Spleen (tissue), 11 donors: ENCODE results near the gene ANP32A. TPM values are rescaled to one million over a fixed set of nuclear protein-coding genes. Genes with fewer than 3 reads are reported as not detected.

Experiments
- DNase-seq: peaks from one replicate; pipeline ENCODE4 v3.0.0-alpha.2; 2020
- H3K27ac ChIP-seq, 8 donors: fragments of 200-600 bp; sonication (generic) in 7 of 8; 1 replicate in 4 of 8; 2 replicates in 4 of 8; pipeline versions ENCODE4 v1.5.0 to v1.8.0; 2016 to 2021; ENCODE audit warnings: inconsistent platforms in 4 of 8, mild to moderate bottlenecking in 4 of 8, moderate library complexity in 1 of 8
- H3K27me3 ChIP-seq, 7 donors: fragments of 200-600 bp; sonication (generic) in 6 of 7; replicated peaks in 1 of 7; 1 replicate in 4 of 7; 2 replicates in 3 of 7; pipeline versions ENCODE4 v1.5.0 to v1.8.0; 2016 to 2021; ENCODE audit warnings: inconsistent platforms in 3 of 7, mild to moderate bottlenecking in 1 of 7
- H3K36me3 ChIP-seq, 6 donors: fragments of 200-600 bp; sonication (generic) in 5 of 6; 1 replicate in 4 of 6; 2 replicates in 2 of 6; pipeline versions ENCODE4 v1.5.0 to v1.8.0; 2016 to 2021; ENCODE audit warnings: inconsistent platforms in 2 of 6
- H3K4me1 ChIP-seq, 6 donors: fragments of 200-600 bp; sonication (generic) in 5 of 6; 1 replicate in 3 of 6; 2 replicates in 3 of 6; pipeline versions ENCODE4 v1.5.0 to v1.8.0; 2016 to 2021; ENCODE audit warnings: inconsistent platforms in 3 of 6
- H3K4me3 ChIP-seq, 8 donors: fragments of 200-600 bp; sonication (generic) in 7 of 8; 1 replicate in 4 of 8; 2 replicates in 4 of 8; pipeline versions ENCODE4 v1.5.0 to v1.8.0; 2016 to 2021; ENCODE audit warnings: inconsistent platforms in 4 of 8, mild to moderate bottlenecking in 4 of 8, moderate library complexity in 2 of 8
- H3K9me3 ChIP-seq, 8 donors: fragments of 200-600 bp; sonication (generic) in 7 of 8; 1 replicate in 4 of 8; 2 replicates in 4 of 8; pipeline versions ENCODE4 v1.5.0 to v1.8.0; 2016 to 2021; ENCODE audit warnings: inconsistent platforms in 4 of 8
- POLR2A ChIP-seq, 3 donors: fragments of 450-650 bp; IDR thresholded peaks; one replicate each; pipeline ENCODE4 v1.5.1; 2017; ENCODE audit warnings: antibody characterized with exemption in 3 of 3, mild to moderate bottlenecking in 1 of 3
- POLR2AphosphoS5 ChIP-seq, 3 donors: sonication (generic); formaldehyde crosslinking; IDR thresholded peaks; one replicate each; pipeline ENCODE4 v1.5.1; 2017; ENCODE audit warnings: antibody characterized with exemption in 3 of 3
- WGBS, 5 donors: extraction: QIAGEN DNeasy Blood & Tissue Kit in 3 of 5; methylation state at CpG; one replicate each; pipeline versions ENCODE4 v1.1.5 to v1.1.7; 2013 to 2018; 5-methylcytosine and 5-hydroxymethylcytosine counted together
- intact Hi-C: fragments of 100-400 bp; cut with DNase I; formaldehyde crosslinking; loops from one replicate; pipeline ENCODE4 v1.15.0; 2023; ENCODE audit warnings: low total_unique reads
- polyA plus RNA-seq, 3 donors: library from polyadenylated mRNA; stranded (reverse); fragments of 200-250 nt; gene quantifications; one replicate each; pipeline ENCODE4 v1.2.1, GENCODE V29; 2013
- total RNA-seq, 7 donors: library from RNA; depleted of rRNA in 3 of 7; stranded (reverse); fragments of >200 nt in 3 of 7; fragmentation: NEBNext Ultra II Directional in 4 of 7; extraction: Animal tissue kit (Norgen Biotek cat#: 25700) in 4 of 7; gene quantifications; one replicate each; pipeline versions ENCODE4 v1.1.0 to v1.2.1, GENCODE V29; 2016 to 2021
- TF ChIP-seq, protein P1 (sequence below), 11 experiments: fragments of 200-600 bp in 7 of 11; fragments of 450-650 bp in 4 of 11; sonication (generic) in 4 of 11; IDR thresholded peaks in 8 of 11; conservative IDR thresholded peaks in 3 of 11; 1 replicate in 7 of 11; 2 replicates in 4 of 11; pipeline versions ENCODE4 v1.4.0 to v1.8.0; 2016 to 2021; ENCODE audit warnings: antibody characterized with exemption in 11 of 11, inconsistent platforms in 4 of 11, mild to moderate bottlenecking in 1 of 11
- donor health status: healthy with polysubstance abuse.
- donor health status: DM: no; HTN: no; CAD: no; lungs with moderate emphysema.
- donor health status: DM: no; HTN: no; CAD: no.
- donor health status: Bipolar disorder and iron deficiency.
- donor health status: healthy.
- donor health status: DM: no; HTN: no; CAD: no.
- donor health status: DM: yes; HTN: yes; CAD: no.

The ANP32A gene
- total and polyA plus RNA-seq, 10 donors = 58.6 to 163 (median 102) TPM

- Histone ChIP-seq H3K36me3 (no peaks in the 10 kb centered on the region), H3K4me1 (peaks cover 0 to 22% (median 2%) of the 10 kb centered on the region in 6 donors), H3K9me3 (no peaks in the 10 kb centered on the region), H3K4me3 (no peak overlapping the region), H3K27ac (peak overlapping the region in 2 of 8 donors; percentile 79 to 84), H3K27me3 (peaks cover 0 to 7% (median 0%) of the 10 kb centered on the region in 7 donors)
- intact Hi-C loops = no loop called here
- TF ChIP-seq POLR2AphosphoS5 (IDR thresholded peaks at IDR 0.05) (no peak), POLR2A (IDR thresholded peaks at IDR 0.05) (no peak)
- TF ChIP-seq, protein P1, sequence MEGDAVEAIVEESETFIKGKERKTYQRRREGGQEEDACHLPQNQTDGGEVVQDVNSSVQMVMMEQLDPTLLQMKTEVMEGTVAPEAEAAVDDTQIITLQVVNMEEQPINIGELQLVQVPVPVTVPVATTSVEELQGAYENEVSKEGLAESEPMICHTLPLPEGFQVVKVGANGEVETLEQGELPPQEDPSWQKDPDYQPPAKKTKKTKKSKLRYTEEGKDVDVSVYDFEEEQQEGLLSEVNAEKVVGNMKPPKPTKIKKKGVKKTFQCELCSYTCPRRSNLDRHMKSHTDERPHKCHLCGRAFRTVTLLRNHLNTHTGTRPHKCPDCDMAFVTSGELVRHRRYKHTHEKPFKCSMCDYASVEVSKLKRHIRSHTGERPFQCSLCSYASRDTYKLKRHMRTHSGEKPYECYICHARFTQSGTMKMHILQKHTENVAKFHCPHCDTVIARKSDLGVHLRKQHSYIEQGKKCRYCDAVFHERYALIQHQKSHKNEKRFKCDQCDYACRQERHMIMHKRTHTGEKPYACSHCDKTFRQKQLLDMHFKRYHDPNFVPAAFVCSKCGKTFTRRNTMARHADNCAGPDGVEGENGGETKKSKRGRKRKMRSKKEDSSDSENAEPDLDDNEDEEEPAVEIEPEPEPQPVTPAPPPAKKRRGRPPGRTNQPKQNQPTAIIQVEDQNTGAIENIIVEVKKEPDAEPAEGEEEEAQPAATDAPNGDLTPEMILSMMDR (IDR thresholded peaks at IDR 0.05 in 8 of 11, conservative IDR thresholded peaks at IDR 0.05 in 3 of 11) = no peak
- no peak for DNase-seq
- 66 to 77% (median 73%) methylated on average over 2 of the region's 2 CpGs for WGBS, 5 donors
Observed at GRCh38 chr15:68755731-68756130, 65.0 kb downstream of the ANP32A start.

GRCh38 chr15:68751622-68752021 lies 69.1 kb downstream of the ANP32A start:
- DNase-seq = no peak
- Histone ChIP-seq H3K27ac (no peak overlapping the region), H3K27me3 (no peaks in the 10 kb centered on the region)

DNA sequence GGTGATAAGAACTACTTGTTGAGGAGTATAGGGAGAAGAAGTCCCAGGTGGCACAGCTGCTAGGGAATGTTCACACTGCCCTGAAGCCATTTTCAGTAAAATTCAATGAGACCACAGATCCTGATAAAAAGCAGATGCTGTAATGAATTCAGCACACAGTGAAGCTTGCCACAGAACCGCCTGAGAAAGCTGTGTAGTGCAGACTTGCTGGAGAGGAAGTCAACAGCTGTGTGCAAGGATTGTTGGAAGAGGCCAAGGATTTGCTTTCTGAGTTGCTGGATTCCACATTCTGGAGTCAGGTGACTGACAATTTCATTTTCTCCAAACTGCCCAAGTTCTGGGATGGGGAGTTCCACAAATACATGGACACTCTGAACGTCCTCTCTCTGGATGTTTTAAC lies 70.9 kb downstream of the ANP32A start:
- Histone ChIP-seq H3K4me3 (no peak overlapping the region), H3K4me1 (peaks cover 0 to 9% (median 1%) of the 10 kb centered on the region in 6 donors), H3K36me3 (no peaks in the 10 kb centered on the region), H3K27me3 (no peaks in the 10 kb centered on the region), H3K27ac (no peak overlapping the region), H3K9me3 (peaks cover 0 to 10% (median 5%) of the 10 kb centered on the region in 8 donors)
- WGBS, 5 donors = 63 to 91% (median 79%) methylated on average over 2 of the region's 2 CpGs
- no peak for DNase-seq
- no peak for TF ChIP-seq POLR2A (IDR thresholded peaks at IDR 0.05)
- TF ChIP-seq, protein P1 (IDR thresholded peaks at IDR 0.05 in 8 of 11, conservative IDR thresholded peaks at IDR 0.05 in 3 of 11) = no peak
- TF ChIP-seq POLR2AphosphoS5 (IDR thresholded peaks at IDR 0.05) = no peak
- intact Hi-C loops = no loop called here

More at GRCh38 chr15:68751622-68752021, 69.1 kb downstream of the ANP32A start:
- Histone ChIP-seq H3K9me3 (peaks cover 0 to 10% (median 5%) of the 10 kb centered on the region in 8 donors), H3K36me3 (no peaks in the 10 kb centered on the region), H3K4me3 (no peak overlapping the region), H3K4me1 (peaks cover 0 to 22% (median 2%) of the 10 kb centered on the region in 6 donors)
- intact Hi-C loops = no loop called here
- no peak for TF ChIP-seq POLR2A (IDR thresholded peaks at IDR 0.05)
- TF ChIP-seq, protein P1 (IDR thresholded peaks at IDR 0.05 in 8 of 11, conservative IDR thresholded peaks at IDR 0.05 in 3 of 11) = no peak
- TF ChIP-seq POLR2AphosphoS5 (IDR thresholded peaks at IDR 0.05) = no peak

DNA sequence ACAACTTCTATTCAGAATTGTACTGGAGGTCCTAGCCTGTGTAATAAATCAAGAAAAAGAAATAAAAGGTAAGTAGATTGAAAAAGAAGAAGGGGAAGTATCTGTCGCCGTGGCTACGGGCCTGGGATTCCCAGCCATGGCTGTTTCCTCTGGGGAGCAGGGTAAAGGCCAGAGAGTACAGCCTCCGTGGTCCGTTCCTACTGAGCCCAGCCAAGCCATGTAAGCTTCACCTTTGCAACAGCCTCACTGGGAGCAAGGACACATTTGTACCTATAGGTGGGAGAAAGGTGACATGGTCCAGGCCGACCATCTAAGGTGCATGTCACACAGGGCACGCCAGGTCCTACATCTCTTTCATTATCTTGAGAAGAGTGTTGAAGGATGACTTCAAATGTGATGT lies 71.3 kb downstream of the ANP32A start:
- no peaks in the 10 kb centered on the region for H3K27me3 ChIP-seq
- intact Hi-C loops = no loop called here
- 82 to 91% (median 88%) methylated on average over 7 of the region's 7 CpGs for WGBS, 5 donors
- TF ChIP-seq POLR2A (IDR thresholded peaks at IDR 0.05) (no peak), POLR2AphosphoS5 (IDR thresholded peaks at IDR 0.05) (no peak)
- TF ChIP-seq, protein P1 (IDR thresholded peaks at IDR 0.05 in 8 of 11, conservative IDR thresholded peaks at IDR 0.05 in 3 of 11) = no peak
- peaks cover 0 to 10% (median 5%) of the 10 kb centered on the region in 8 donors for H3K9me3 ChIP-seq
- H3K36me3 ChIP-seq = no peaks in the 10 kb centered on the region
- no peak for DNase-seq
- no peak overlapping the region for H3K4me3 ChIP-seq
- H3K27ac ChIP-seq = no peak overlapping the region
- peaks cover 0 to 5% (median 0%) of the 10 kb centered on the region in 6 donors for H3K4me1 ChIP-seq
